Regular cardiac myocyte (primary cell): ENCODE results near the gene TEX14. TPM values are rescaled to one million over a fixed set of nuclear protein-coding genes. Genes with fewer than 3 reads are reported as not detected.

Source experiments
- total RNA-seq: library from RNA; depleted of rRNA; stranded (reverse); fragments of >200 nt; gene quantifications from 2 replicates; pipeline ENCODE4 v1.2.3, GENCODE V29; 2014

TEX14 gene, protein sequence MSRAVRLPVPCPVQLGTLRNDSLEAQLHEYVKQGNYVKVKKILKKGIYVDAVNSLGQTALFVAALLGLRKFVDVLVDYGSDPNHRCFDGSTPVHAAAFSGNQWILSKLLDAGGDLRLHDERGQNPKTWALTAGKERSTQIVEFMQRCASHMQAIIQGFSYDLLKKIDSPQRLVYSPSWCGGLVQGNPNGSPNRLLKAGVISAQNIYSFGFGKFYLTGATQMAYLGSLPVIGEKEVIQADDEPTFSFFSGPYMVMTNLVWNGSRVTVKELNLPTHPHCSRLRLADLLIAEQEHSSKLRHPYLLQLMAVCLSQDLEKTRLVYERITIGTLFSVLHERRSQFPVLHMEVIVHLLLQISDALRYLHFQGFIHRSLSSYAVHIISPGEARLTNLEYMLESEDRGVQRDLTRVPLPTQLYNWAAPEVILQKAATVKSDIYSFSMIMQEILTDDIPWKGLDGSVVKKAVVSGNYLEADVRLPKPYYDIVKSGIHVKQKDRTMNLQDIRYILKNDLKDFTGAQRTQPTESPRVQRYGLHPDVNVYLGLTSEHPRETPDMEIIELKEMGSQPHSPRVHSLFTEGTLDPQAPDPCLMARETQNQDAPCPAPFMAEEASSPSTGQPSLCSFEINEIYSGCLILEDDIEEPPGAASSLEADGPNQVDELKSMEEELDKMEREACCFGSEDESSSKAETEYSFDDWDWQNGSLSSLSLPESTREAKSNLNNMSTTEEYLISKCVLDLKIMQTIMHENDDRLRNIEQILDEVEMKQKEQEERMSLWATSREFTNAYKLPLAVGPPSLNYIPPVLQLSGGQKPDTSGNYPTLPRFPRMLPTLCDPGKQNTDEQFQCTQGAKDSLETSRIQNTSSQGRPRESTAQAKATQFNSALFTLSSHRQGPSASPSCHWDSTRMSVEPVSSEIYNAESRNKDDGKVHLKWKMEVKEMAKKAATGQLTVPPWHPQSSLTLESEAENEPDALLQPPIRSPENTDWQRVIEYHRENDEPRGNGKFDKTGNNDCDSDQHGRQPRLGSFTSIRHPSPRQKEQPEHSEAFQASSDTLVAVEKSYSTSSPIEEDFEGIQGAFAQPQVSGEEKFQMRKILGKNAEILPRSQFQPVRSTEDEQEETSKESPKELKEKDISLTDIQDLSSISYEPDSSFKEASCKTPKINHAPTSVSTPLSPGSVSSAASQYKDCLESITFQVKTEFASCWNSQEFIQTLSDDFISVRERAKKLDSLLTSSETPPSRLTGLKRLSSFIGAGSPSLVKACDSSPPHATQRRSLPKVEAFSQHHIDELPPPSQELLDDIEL (N-terminal part only)
- total RNA-seq: under 0.01 TPM in 2 replicates

DNA sequence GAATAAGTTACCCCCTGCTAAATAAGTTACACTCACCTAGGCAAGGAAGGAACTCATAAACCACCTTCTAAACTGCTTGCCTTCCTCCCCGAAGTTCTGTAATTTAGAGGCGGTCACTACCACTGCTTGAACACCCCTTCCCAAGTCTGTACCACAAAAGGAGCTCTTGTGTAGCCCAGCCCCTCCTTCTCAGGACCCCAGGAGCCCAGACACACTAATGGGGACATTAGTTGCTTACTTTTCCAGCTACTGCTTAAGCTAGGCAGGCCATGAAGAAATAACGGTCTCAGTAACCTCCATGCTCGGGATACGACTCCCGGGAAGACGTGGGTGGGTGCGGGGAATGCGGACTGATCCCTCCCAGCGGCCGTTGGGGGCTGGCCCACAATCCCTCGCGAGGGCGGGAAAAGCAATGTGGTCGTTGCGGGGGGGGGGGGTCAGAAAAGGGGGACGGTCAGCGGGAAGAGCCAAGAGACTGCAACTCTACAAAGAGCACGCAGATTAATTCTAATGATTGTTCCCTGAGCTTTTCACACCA lies at the start of gene TEX14:
Gene TEX14 (minus strand): TSS at position 345 of the 538 bp plus-strand sequence. CDS start 40,044 bp downstream, outside the sequence.

DNA sequence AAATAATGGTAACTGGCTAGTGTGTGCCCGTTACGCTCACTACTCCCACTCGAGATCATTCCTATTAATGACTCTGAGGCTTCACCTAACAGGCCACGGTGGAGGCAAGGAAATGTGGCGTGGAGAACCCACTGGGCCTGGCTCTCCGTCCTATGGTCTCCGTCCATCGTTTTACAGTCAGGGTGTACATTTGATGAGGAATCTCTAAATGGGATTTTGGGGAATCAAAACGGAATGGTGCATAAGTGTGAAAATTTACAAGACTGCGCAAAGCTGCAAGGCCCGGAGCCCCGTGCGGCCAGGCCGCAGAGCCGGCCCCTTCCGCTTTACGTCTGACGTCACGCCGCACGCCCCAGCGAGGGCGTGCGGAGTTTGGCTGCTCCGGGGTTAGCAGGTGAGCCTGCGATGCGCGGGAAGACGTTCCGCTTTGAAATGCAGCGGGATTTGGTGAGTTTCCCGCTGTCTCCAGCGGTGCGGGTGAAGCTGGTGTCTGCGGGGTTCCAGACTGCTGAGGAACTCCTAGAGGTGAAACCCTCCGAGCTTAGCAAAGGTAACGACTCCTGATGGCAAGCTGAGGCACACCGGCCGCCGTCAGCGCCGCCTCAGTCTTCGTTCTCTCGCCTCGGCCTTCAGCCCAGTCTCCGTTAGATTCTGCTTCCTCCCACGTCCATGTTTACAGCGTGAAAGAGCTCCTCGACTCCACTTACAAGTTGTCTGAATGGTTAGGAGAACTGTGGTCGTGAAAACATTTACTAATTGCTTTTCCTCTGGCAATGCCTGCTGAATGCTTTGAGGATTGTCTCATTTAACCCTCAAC lies 602 bp upstream of the TEX14 start, which contains the start of gene RAD51C:
Gene RAD51C (plus strand): TSS at position 364 of the 817 bp plus-strand sequence. CDS start 42 bp downstream, at position 406.

DNA sequence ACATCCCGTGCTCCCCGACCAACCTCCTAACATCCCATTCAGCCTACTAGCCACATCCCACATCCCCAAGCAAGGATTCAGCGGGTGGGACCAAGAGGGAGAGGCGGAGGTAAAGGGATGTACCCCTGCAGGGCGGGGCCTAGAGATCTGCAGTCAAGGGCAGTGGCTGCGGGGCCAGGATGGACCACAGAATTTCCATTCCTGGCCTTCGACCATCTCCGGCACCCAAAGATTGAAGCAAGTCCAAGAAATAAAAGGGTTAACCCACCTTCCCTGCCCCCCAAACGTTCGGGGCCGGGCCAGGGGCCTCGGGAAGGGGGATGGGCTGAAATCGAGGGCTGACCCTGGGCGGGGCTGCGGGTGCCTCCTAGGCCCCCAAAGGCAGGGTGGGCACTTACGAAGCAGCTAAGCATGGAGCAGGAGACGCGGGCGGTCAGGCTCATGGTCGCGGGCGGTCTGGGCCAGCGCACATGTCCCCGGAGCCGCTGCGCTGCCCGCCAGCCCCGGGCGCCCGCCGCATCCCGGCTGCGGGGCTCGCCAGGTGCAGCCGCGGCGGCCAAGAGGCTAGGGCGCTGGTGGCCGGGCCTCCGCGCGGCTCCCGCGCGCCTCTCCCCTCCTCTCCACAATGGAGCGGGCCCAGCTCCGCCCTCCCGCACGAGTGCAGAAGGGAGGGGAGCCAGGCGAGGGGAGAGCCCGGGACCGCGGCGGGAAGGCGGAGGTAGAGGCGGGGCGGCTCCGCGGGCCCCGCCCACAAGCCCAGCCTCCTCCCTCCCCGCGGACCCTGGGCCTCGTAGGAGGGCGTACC lies 177.7 kb downstream of the TEX14 start, which contains the start of gene MTMR4:
Gene MTMR4 (minus strand): TSS at position 674 of the 805 bp plus-strand sequence. CDS start 231 bp downstream, at position 443.

Other genes with a start within 250 kb of the TEX14 start
- under 0.01 TPM in 1 of 2 replicates, not detected in the other for gene HSF5, start 203.6 kb downstream of the TEX14 start, total RNA-seq
- 46.6 and 65.4 TPM in 2 replicates for gene MTMR4, start 177.4 kb downstream of the TEX14 start, total RNA-seq
- gene RAD51C, start 557 bp upstream of the TEX14 start, total RNA-seq: 36.4 and 42.4 TPM in 2 replicates
- gene PPM1E, start 63.8 kb upstream of the TEX14 start, total RNA-seq: under 0.01 and 0.28 TPM in 2 replicates